ENCODE measurements around the gene CABP1.

DNA sequence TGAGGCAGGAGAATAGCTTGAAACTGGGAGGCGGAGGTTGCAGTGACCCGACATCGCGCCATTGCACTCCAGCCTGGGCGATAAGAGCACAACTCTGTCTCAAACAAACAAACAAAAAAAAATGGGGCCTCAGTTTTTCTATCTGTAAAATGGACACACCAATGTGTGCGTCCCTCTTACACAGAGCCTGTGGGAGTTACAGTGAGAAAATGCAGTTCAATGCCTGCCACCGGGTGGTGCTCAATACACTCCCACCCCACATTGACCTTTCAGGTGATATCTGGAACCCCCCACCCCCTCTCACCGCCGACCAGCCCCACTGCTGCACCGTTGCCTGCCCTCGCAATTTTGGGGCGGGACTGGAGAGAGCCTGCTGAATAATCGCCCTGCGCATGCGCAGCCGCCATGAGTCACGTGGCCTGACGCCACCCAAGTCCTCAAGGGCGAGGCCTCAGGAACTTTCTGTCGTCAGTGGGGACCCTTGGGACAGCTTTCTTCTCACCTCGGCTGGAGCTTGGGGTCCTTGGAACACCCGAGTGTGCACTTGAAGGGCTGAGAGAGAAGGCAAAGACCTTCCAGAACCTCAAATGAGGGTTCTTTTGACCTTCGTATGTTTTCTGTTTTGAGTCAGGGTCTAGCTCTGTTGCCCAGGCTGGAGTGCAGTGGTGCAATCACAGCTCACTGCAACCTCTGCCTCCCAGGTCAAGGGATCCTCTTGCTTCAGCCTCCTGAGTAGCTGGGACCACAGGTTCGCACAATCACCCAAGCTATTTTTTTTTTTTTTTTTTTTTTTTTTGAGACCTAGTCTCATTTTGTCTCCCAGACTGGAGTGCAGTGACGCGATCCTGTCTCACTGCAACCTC is 14.6 kb upstream of the CABP1 start:
- TF ChIP-seq, protein P1, sequence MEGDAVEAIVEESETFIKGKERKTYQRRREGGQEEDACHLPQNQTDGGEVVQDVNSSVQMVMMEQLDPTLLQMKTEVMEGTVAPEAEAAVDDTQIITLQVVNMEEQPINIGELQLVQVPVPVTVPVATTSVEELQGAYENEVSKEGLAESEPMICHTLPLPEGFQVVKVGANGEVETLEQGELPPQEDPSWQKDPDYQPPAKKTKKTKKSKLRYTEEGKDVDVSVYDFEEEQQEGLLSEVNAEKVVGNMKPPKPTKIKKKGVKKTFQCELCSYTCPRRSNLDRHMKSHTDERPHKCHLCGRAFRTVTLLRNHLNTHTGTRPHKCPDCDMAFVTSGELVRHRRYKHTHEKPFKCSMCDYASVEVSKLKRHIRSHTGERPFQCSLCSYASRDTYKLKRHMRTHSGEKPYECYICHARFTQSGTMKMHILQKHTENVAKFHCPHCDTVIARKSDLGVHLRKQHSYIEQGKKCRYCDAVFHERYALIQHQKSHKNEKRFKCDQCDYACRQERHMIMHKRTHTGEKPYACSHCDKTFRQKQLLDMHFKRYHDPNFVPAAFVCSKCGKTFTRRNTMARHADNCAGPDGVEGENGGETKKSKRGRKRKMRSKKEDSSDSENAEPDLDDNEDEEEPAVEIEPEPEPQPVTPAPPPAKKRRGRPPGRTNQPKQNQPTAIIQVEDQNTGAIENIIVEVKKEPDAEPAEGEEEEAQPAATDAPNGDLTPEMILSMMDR (IDR thresholded peaks at IDR 0.05) = no peak
- TF ChIP-seq POLR2AphosphoS5 (IDR thresholded peaks at IDR 0.05) (no peak), POLR2A (IDR thresholded peaks at IDR 0.05) (no peak)
